ENCODE data around the gene PLXNB2.

DNA sequence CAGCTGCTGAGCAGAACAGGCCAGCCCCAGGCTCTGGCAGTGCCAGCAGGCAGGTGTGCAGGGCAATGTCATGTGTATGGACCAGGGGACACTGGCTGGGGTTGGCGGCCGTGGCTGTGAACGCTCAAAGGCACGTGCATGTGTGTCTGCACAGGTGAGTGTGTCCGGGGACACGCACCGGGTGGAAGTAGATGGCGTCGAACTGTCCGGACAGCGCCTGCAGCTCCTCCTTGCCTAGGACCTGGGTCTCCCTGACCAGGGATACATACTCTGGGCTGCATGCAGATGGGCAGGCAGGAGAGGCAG is 57.2 kb downstream of the PLXNB2 start:
- TF ChIP-seq CTCF (IDR thresholded peaks at IDR 0.05) (no peak), POLR2A (IDR thresholded peaks at IDR 0.05) (no peak)

Data from heart left ventricle (tissue), 13 donors.